DMS53 treated with DMSO at 0.1 percent for 48 hours (cell line): ENCODE results near the gene WDR1.

Source experiments
- DNase-seq: peaks from one replicate; lab custom pipeline; 2025; ENCODE audit not compliant: unreplicated experiment; lab: John Stamatoyannopoulos, UW

Gene WDR1

GRCh38 chr4:10074076-10074766 is 42.4 kb downstream of the WDR1 start:
- DNase-seq = no peak

- no peak for DNase-seq
These were observed 44.1 kb downstream of the WDR1 start for GRCh38 chr4:10072420-10073017.

GRCh38 chr4:10069075-10069642 is 47.4 kb downstream of the WDR1 start:
- DNase-seq = no peak

- no peak for DNase-seq
These were observed 49.6 kb downstream of the WDR1 start for GRCh38 chr4:10066670-10067651.

GRCh38 chr4:10066206-10066605 is 50.4 kb downstream of the WDR1 start:
- DNase-seq = no peak

- no peak for DNase-seq
These were observed 52.9 kb downstream of the WDR1 start for GRCh38 chr4:10063544-10064300.

- no peak for DNase-seq
These were observed 54.8 kb downstream of the WDR1 start for GRCh38 chr4:10061650-10062415.

- DNase-seq = no peak
These were observed 58.2 kb downstream of the WDR1 start for GRCh38 chr4:10058371-10058770.

- no peak for DNase-seq
These were observed 59.6 kb downstream of the WDR1 start for GRCh38 chr4:10057023-10057395.

GRCh38 chr4:10056334-10057022 is 60.1 kb downstream of the WDR1 start:
- DNase-seq = no peak

GRCh38 chr4:10055871-10056270 is 60.7 kb downstream of the WDR1 start:
- DNase-seq = no peak

- DNase-seq = no peak
These were observed 62.0 kb downstream of the WDR1 start for GRCh38 chr4:10054571-10055041.

- DNase-seq = no peak
These were observed 62.8 kb downstream of the WDR1 start for GRCh38 chr4:10053635-10054453.

- no peak for DNase-seq
These were observed 65.0 kb downstream of the WDR1 start for GRCh38 chr4:10051517-10052135.

- no peak for DNase-seq
These were observed 65.9 kb downstream of the WDR1 start for GRCh38 chr4:10050721-10051120.

GRCh38 chr4:10050261-10050661 is 66.3 kb downstream of the WDR1 start:
- DNase-seq = no peak

GRCh38 chr4:10048941-10049697 is 67.5 kb downstream of the WDR1 start:
- no peak for DNase-seq
